Bone marrow (tissue), 2 donors: ENCODE data around the gene AUTS2.

ENCODE experiments used
- DNase-seq, 2 donors: peaks; one replicate each; lab custom pipeline; 2025; lab: John Stamatoyannopoulos, UW

The AUTS2 gene

GRCh38 chr7:70552141-70552540, 953.9 kb downstream of the AUTS2 start:
- no peak for DNase-seq

- no peak for DNase-seq
Measured at GRCh38 chr7:70553364-70553763, 955.1 kb downstream of the AUTS2 start.

- no peak for DNase-seq
Measured at GRCh38 chr7:70554646-70555045, 956.4 kb downstream of the AUTS2 start.

- DNase-seq, result no peak
Measured at GRCh38 chr7:70556761-70557160, 958.5 kb downstream of the AUTS2 start.

- DNase-seq, result no peak
Measured at GRCh38 chr7:70557338-70557737, 959.1 kb downstream of the AUTS2 start.

GRCh38 chr7:70559815-70560214, 961.5 kb downstream of the AUTS2 start:
- no peak for DNase-seq

GRCh38 chr7:70563960-70564359, 965.7 kb downstream of the AUTS2 start:
- no peak for DNase-seq

- no peak for DNase-seq
Measured at GRCh38 chr7:70565721-70566370, 967.6 kb downstream of the AUTS2 start.

GRCh38 chr7:70566671-70567070, 968.4 kb downstream of the AUTS2 start:
- no peak for DNase-seq

- DNase-seq, result no peak
Measured at GRCh38 chr7:70568674-70569334, 970.5 kb downstream of the AUTS2 start.

GRCh38 chr7:70569335-70569819, 971.1 kb downstream of the AUTS2 start:
- no peak for DNase-seq

GRCh38 chr7:70570029-70570428, 971.8 kb downstream of the AUTS2 start:
- no peak for DNase-seq

- no peak for DNase-seq
Measured at GRCh38 chr7:70570961-70571360, 972.7 kb downstream of the AUTS2 start.

- no peak for DNase-seq
Measured at GRCh38 chr7:70571403-70571934, 973.2 kb downstream of the AUTS2 start.

- DNase-seq, result no peak
Measured at GRCh38 chr7:70571961-70572360, 973.7 kb downstream of the AUTS2 start.

GRCh38 chr7:70572571-70572970, 974.3 kb downstream of the AUTS2 start:
- DNase-seq, result no peak

GRCh38 chr7:70573071-70573661, 974.9 kb downstream of the AUTS2 start:
- no peak for DNase-seq

- no peak for DNase-seq
Measured at GRCh38 chr7:70573696-70574095, 975.4 kb downstream of the AUTS2 start.

- DNase-seq, result no peak
Measured at GRCh38 chr7:70574314-70574834, 976.1 kb downstream of the AUTS2 start.

GRCh38 chr7:70574970-70575799, 976.9 kb downstream of the AUTS2 start:
- no peak for DNase-seq

- DNase-seq, result no peak
Measured at GRCh38 chr7:70577078-70577477, 978.8 kb downstream of the AUTS2 start.

- no peak for DNase-seq
Measured at GRCh38 chr7:70578131-70578530, 979.9 kb downstream of the AUTS2 start.
